ENCODE results near the gene AGTR1.
"Not testable (repeated sequence)": the region's sequence is repeated elsewhere in the genome, so short reads cannot be mapped to it uniquely, and the experiment has no call there.

Gene AGTR1

DNA sequence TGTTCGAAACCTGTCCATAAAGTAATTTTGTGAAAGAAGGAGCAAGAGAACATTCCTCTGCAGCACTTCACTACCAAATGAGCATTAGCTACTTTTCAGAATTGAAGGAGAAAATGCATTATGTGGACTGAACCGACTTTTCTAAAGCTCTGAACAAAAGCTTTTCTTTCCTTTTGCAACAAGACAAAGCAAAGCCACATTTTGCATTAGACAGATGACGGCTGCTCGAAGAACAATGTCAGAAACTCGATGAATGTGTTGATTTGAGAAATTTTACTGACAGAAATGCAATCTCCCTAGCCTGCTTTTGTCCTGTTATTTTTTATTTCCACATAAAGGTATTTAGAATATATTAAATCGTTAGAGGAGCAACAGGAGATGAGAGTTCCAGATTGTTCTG lies 44.4 kb downstream of the AGTR1 start:
- DNase-seq (ENCODE audit: extremely low read depth, insufficient read length), result no peak
- Histone ChIP-seq H3K27me3 (replicated peaks; ENCODE audit: control insufficient read depth, insufficient read depth, low read length) (no peaks in the 10 kb centered on the region), H3K36me3 (ENCODE audit: control insufficient read depth, insufficient read depth, low read length) (no peaks in the 10 kb centered on the region), H3K4me3 (replicated peaks; ENCODE audit: low read depth, low read length) (no peak overlapping the region)
- TF ChIP-seq CTCF (IDR thresholded peaks at IDR 0.05; ENCODE audit: insufficient read depth, low read length, poor library complexity, severe bottlenecking), result no peak

DNA sequence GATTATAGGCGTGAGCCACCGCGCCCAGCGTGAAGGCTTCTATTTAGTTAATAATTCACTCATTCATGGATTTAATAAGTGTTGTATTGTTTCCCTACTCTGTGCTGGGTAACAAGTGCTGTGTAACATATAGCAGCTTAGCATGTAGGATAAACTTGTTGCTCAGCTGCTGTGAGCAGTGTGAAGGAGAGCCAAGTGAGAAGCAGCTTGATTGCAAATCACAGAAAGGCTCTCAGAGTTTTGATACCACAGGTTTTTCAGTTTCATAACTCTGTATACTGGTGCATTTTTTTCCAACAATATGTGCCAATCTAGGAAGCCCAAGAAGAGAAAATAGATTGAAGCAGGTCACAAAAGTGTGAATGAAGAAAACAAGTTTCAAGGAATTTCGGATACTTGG lies 48.4 kb downstream of the AGTR1 start:
- H3K36me3 ChIP-seq (ENCODE audit: control insufficient read depth, insufficient read depth, low read length), result no peaks in the 10 kb centered on the region
- DNase-seq (ENCODE audit: extremely low read depth, insufficient read length), result no peak
- no peaks in the 10 kb centered on the region for H3K27me3 ChIP-seq (replicated peaks; ENCODE audit: control insufficient read depth, insufficient read depth, low read length)
- no peak overlapping the region for H3K4me3 ChIP-seq (replicated peaks; ENCODE audit: low read depth, low read length)
- TF ChIP-seq CTCF (IDR thresholded peaks at IDR 0.05; ENCODE audit: insufficient read depth, low read length, poor library complexity, severe bottlenecking), result no peak

DNA sequence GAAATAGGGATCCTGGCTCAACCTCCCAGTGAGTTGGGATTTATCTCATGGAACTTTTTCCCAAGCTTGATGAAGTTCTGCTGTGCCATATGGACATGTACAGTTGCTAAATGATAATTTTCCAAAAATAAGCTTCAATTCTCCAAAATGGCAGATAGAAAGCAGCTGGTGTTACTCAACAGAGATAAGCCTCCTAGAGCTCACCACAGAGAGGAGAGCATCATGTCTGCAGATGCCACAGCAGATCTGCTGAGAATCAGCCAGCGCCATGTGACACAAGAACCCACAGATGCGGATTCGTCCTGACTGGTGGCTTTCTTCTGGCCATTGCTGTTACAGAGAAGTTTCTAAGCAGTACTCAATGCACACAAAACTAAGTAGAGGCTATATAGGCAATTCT lies 50.6 kb downstream of the AGTR1 start:
- no peak for DNase-seq (ENCODE audit: extremely low read depth, insufficient read length)
- no peaks in the 10 kb centered on the region for H3K36me3 ChIP-seq (ENCODE audit: control insufficient read depth, insufficient read depth, low read length)
- H3K4me3 ChIP-seq (replicated peaks; ENCODE audit: low read depth, low read length), result no peak overlapping the region
- TF ChIP-seq CTCF (IDR thresholded peaks at IDR 0.05; ENCODE audit: insufficient read depth, low read length, poor library complexity, severe bottlenecking), result no peak
- H3K27me3 ChIP-seq (replicated peaks; ENCODE audit: control insufficient read depth, insufficient read depth, low read length), result no peaks in the 10 kb centered on the region

GRCh38 chr3:148750296-148750695 lies 52.6 kb downstream of the AGTR1 start:
- Histone ChIP-seq H3K27me3 (replicated peaks; ENCODE audit: control insufficient read depth, insufficient read depth, low read length) (peaks cover 2% of the 10 kb centered on the region; the same call in 1 of the 2 replicates), H3K4me3 (replicated peaks; ENCODE audit: low read depth, low read length) (no peak overlapping the region), H3K36me3 (ENCODE audit: control insufficient read depth, insufficient read depth, low read length) (no peaks in the 10 kb centered on the region)
- TF ChIP-seq CTCF (IDR thresholded peaks at IDR 0.05; ENCODE audit: insufficient read depth, low read length, poor library complexity, severe bottlenecking), result no peak
- no peak for DNase-seq (ENCODE audit: extremely low read depth, insufficient read length)

- H3K4me3 ChIP-seq (replicated peaks; ENCODE audit: low read depth, low read length), result no peak overlapping the region
- peaks cover 2% of the 10 kb centered on the region; the same call in 1 of the 2 replicates for H3K27me3 ChIP-seq (replicated peaks; ENCODE audit: control insufficient read depth, insufficient read depth, low read length)
- no peak for DNase-seq (ENCODE audit: extremely low read depth, insufficient read length)
- H3K36me3 ChIP-seq (ENCODE audit: control insufficient read depth, insufficient read depth, low read length), result no peaks in the 10 kb centered on the region
- no peak for TF ChIP-seq CTCF (IDR thresholded peaks at IDR 0.05; ENCODE audit: insufficient read depth, low read length, poor library complexity, severe bottlenecking)
Observed at GRCh38 chr3:148751461-148751860, 53.8 kb downstream of the AGTR1 start.

DNA sequence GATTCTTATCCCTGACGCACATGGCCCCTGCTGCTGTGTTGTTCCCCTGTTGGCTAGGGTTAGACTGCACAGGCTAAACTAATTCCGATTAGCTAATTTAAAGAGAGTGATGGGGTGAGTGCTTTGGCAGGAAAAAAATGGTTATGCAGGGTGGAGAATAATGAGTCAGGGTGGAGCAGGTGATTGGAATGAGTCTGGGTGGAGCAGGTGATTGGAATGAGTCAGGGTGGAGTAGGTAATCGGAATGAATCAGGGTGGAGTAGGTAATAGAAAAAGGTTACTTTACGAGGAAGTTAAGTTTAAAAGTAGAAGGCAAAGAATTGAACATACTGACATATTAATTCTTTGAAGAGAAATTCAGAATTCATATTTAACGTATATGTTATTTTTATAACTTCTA lies 55.7 kb downstream of the AGTR1 start:
- not testable (repeated sequence) for H3K4me3 ChIP-seq (replicated peaks; ENCODE audit: low read depth, low read length); H3K36me3 ChIP-seq (ENCODE audit: control insufficient read depth, insufficient read depth, low read length); H3K27me3 ChIP-seq (replicated peaks; ENCODE audit: control insufficient read depth, insufficient read depth, low read length); DNase-seq (ENCODE audit: extremely low read depth, insufficient read length)

Data from GM06990 (cell line).